ENCODE data around the gene CHN1.

The CHN1 gene

DNA sequence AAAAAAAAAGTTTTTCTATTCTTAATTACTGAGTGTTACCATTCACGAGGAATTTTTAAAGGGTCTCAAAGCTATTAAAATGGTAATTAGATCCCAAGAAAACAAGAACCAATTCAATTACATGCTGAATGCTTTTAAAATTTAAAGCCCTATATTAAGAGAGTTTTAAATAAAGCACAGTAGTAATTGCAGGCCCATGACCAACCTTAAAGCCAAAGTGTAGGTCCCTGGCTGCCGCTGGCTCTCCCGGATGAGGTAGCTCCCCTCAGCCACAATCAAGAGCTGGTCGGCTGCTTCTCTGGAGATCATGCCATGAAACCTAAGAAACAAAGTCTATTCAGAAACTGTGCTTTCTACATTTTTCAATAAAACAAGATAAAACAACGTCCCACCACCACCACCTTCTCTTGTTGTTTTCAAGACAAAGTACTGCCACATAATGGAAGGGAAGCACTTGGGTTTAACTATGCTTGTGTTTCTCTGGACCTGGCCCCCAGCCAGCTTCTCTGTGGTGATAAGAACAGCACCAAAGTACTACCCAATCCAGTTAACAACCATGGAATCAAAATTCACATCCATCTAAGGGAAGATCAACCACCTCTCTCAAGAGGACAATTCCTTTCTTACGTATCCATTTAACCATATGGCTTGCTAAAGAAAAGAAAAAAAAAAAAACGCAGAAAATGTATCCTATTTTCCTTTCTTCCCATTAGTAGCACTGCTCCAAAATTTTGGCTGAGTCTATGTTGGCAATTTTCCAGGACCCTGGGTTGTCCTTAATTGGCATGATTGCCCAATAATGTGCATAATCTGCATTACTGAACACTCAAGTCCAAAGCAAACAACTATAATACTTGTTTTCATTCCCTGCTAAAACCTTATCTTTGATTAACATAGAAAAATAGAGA lies 90.1 kb downstream of the CHN1 start:
- H3K36me3 ChIP-seq (ENCODE audit: control insufficient read depth in 5 of 5, insufficient read depth in 5 of 5, low read length in 5 of 5), result peaks cover 0 to 3% (median 0%) of the 10 kb centered on the region in 5 donors
- no peak overlapping the region for H3K9ac ChIP-seq (ENCODE audit: low read length in 5 of 5)
- no peak overlapping the region for H3K4me3 ChIP-seq (ENCODE audit: low read depth in 1 of 5, low read length in 5 of 5)
- no peaks in the 10 kb centered on the region for H3K27me3 ChIP-seq (ENCODE audit: control insufficient read depth in 5 of 5, insufficient read depth in 4 of 5, low read length in 5 of 5)
- peaks cover 0 to 12% (median 0%) of the 10 kb centered on the region in 5 donors for H3K4me1 ChIP-seq (ENCODE audit: control insufficient read depth in 5 of 5, insufficient read depth in 5 of 5, low read length in 5 of 5)
- no peaks in the 10 kb centered on the region for H3K9me3 ChIP-seq (ENCODE audit: control insufficient read depth in 5 of 5, low read length in 5 of 5)
- H3K27ac ChIP-seq (ENCODE audit: low read depth, low read length), result no peak overlapping the region

DNA sequence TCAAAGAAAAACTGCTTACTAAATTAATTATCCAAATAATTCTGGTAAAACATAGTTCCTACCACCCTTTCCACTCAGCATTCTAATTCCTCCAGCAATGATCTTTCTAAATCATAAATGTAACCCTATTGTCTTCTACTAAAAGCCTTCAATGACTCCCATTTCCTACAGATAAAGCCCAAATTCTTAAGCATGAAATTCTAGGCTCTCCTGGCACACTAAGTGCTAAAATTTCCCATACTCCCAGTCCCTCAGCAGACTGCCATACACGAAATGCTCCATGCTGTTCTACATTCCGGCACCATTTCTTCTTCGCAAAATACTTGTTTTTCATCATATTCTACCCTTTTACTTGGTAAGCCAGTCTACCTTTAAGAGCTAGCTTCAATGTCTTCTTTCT lies 96.9 kb downstream of the CHN1 start:
- H3K9me3 ChIP-seq (ENCODE audit: control insufficient read depth in 5 of 5, low read length in 5 of 5), result no peaks in the 10 kb centered on the region
- H3K4me3 ChIP-seq (ENCODE audit: low read depth in 1 of 5, low read length in 5 of 5), result no peak overlapping the region
- no peaks in the 10 kb centered on the region for H3K4me1 ChIP-seq (ENCODE audit: control insufficient read depth in 5 of 5, insufficient read depth in 5 of 5, low read length in 5 of 5)
- H3K27me3 ChIP-seq (ENCODE audit: control insufficient read depth in 5 of 5, insufficient read depth in 4 of 5, low read length in 5 of 5), result no peaks in the 10 kb centered on the region
- no peaks in the 10 kb centered on the region for H3K36me3 ChIP-seq (ENCODE audit: control insufficient read depth in 5 of 5, insufficient read depth in 5 of 5, low read length in 5 of 5)
- H3K9ac ChIP-seq (ENCODE audit: low read length in 5 of 5), result no peak overlapping the region
- H3K27ac ChIP-seq (ENCODE audit: low read depth, low read length), result no peak overlapping the region

DNA sequence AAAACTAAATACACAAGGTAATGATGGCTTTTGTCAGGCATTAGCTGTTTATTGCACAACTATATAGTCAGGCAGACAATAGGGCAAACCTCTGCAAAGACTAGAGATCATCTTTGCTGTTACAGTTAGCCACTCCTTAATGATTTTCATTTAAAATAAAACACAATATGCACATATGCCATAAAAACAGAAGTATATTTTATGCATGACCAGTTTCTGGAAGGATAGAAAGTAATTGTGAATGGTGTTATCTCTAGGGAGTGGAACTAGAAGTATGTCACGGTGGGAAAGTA lies 102.0 kb downstream of the CHN1 start:
- Histone ChIP-seq H3K36me3 (ENCODE audit: control insufficient read depth in 5 of 5, insufficient read depth in 5 of 5, low read length in 5 of 5) (no peaks in the 10 kb centered on the region), H3K9me3 (ENCODE audit: control insufficient read depth in 5 of 5, low read length in 5 of 5) (no peaks in the 10 kb centered on the region), H3K9ac (ENCODE audit: low read length in 5 of 5) (no peak overlapping the region), H3K4me3 (ENCODE audit: low read depth in 1 of 5, low read length in 5 of 5) (no peak overlapping the region), H3K27ac (ENCODE audit: low read depth, low read length) (no peak overlapping the region), H3K4me1 (ENCODE audit: control insufficient read depth in 5 of 5, insufficient read depth in 5 of 5, low read length in 5 of 5) (peaks cover 0 to 3% (median 0%) of the 10 kb centered on the region in 5 donors), H3K27me3 (ENCODE audit: control insufficient read depth in 5 of 5, insufficient read depth in 4 of 5, low read length in 5 of 5) (no peaks in the 10 kb centered on the region)

DNA sequence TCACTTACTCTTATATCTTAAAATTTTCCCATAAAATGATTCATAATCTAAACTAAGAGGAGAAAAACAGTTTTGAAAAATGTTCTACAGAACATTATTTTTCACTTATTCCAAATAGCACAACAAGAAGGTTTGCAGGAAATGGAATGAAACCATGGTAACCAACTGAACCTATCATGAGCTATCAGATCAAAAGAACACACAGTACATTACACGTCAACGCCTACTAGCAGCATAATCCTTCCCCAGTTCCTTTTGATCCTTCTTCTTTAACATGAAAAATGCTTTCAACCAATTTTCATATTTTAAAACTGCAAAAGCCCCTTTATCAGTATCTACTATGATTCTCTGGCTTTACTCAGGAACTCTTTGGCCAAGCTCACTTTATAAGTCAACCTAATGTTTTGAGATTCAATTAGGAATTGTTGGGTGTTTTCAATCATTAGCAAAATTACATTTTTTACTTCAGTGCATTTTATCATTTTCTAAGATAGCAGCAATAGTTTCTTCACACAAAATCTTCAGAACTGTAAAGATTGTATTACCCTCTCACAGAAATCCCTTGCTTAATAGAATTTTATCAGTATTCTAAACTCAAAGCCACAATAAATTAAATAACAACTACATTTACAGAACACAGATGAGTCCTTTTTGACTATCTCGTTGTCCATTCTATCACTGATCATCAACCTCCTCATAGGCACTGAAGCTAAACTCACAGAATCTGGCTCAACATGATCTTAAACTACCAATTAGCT lies 102.5 kb downstream of the CHN1 start:
- H3K4me3 ChIP-seq (ENCODE audit: low read depth in 1 of 5, low read length in 5 of 5), result no peak overlapping the region
- H3K4me1 ChIP-seq (ENCODE audit: control insufficient read depth in 5 of 5, insufficient read depth in 5 of 5, low read length in 5 of 5), result peaks cover 0 to 3% (median 0%) of the 10 kb centered on the region in 5 donors
- H3K27ac ChIP-seq (ENCODE audit: low read depth, low read length), result no peak overlapping the region
- no peak overlapping the region for H3K9ac ChIP-seq (ENCODE audit: low read length in 5 of 5)
- no peaks in the 10 kb centered on the region for H3K27me3 ChIP-seq (ENCODE audit: control insufficient read depth in 5 of 5, insufficient read depth in 4 of 5, low read length in 5 of 5)
- no peaks in the 10 kb centered on the region for H3K9me3 ChIP-seq (ENCODE audit: control insufficient read depth in 5 of 5, low read length in 5 of 5)
- no peaks in the 10 kb centered on the region for H3K36me3 ChIP-seq (ENCODE audit: control insufficient read depth in 5 of 5, insufficient read depth in 5 of 5, low read length in 5 of 5)

DNA sequence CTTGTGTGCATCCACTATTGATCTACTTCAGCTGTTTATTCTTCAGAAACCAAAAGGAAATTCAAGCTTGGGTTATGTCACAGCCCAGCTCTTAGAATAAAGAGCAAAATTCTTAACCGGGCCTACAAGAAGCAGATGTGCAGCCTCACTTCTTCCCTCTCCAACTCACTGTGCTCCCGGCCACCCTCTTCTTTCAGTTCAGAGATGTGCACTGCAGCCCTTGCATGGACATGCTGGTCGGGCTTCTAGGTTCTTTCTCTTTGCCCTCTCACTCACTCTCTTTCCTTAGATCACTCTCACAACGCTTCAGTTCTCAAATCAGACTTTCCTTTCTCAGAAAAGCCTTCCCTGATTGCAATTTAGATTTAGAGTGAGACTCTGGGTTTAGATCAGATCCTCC lies 104.1 kb downstream of the CHN1 start:
- Histone ChIP-seq H3K9me3 (ENCODE audit: control insufficient read depth in 5 of 5, low read length in 5 of 5) (no peaks in the 10 kb centered on the region), H3K27me3 (ENCODE audit: control insufficient read depth in 5 of 5, insufficient read depth in 4 of 5, low read length in 5 of 5) (no peaks in the 10 kb centered on the region), H3K4me1 (ENCODE audit: control insufficient read depth in 5 of 5, insufficient read depth in 5 of 5, low read length in 5 of 5) (peaks cover 0 to 3% (median 0%) of the 10 kb centered on the region in 5 donors), H3K4me3 (ENCODE audit: low read depth in 1 of 5, low read length in 5 of 5) (no peak overlapping the region), H3K36me3 (ENCODE audit: control insufficient read depth in 5 of 5, insufficient read depth in 5 of 5, low read length in 5 of 5) (no peaks in the 10 kb centered on the region), H3K27ac (ENCODE audit: low read depth, low read length) (no peak overlapping the region), H3K9ac (ENCODE audit: low read length in 5 of 5) (peak overlapping the region in 1 of 5 donors; percentile 27)

DNA sequence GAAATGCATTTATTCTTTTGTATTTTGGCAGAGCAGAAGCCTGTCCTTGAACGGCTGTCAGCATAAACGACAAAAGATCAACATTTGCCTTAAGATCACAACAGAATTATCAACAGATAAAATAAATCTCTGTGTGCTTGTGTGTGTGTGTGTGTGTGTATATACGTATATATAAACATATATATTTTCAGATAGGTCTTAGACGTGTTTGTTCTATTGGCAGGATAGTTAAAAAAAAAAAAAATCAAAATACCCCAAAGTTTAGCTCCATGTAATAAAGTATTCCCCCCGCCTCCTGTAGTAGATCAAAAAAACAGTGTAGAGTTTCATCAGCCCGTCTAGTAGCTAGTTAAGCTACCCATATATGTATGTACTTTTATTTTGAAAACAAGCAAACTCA lies 107.9 kb downstream of the CHN1 start:
- Histone ChIP-seq H3K4me3 (ENCODE audit: low read depth in 1 of 5, low read length in 5 of 5) (no peak overlapping the region), H3K9me3 (ENCODE audit: control insufficient read depth in 5 of 5, low read length in 5 of 5) (no peaks in the 10 kb centered on the region), H3K36me3 (ENCODE audit: control insufficient read depth in 5 of 5, insufficient read depth in 5 of 5, low read length in 5 of 5) (no peaks in the 10 kb centered on the region), H3K27ac (ENCODE audit: low read depth, low read length) (no peak overlapping the region), H3K4me1 (ENCODE audit: control insufficient read depth in 5 of 5, insufficient read depth in 5 of 5, low read length in 5 of 5) (peaks cover 0 to 3% (median 0%) of the 10 kb centered on the region in 5 donors), H3K27me3 (ENCODE audit: control insufficient read depth in 5 of 5, insufficient read depth in 4 of 5, low read length in 5 of 5) (no peaks in the 10 kb centered on the region), H3K9ac (ENCODE audit: low read length in 5 of 5) (no peak overlapping the region)

DNA sequence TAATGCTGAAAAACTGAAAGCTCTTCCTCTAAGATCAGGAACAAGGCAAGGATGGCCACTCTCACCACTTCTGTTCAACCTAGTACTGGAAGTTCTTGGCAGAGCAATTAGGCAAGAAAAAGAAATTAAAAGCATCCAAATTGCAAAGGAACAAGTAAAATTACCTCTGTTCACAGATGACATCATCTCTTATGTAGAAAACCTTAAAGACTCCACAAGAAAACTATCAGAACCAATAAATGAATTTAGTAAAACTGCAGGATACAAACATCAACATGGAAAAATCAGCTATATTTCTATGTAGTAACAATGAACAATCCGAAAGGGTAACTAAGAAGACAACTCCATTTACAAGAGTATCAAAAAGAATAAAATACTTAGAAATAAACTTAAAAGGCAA lies 112.2 kb downstream of the CHN1 start:
- Histone ChIP-seq H3K4me3 (ENCODE audit: low read depth in 1 of 5, low read length in 5 of 5) (no peak overlapping the region), H3K9me3 (ENCODE audit: control insufficient read depth in 5 of 5, low read length in 5 of 5) (no peaks in the 10 kb centered on the region), H3K27me3 (ENCODE audit: control insufficient read depth in 5 of 5, insufficient read depth in 4 of 5, low read length in 5 of 5) (no peaks in the 10 kb centered on the region), H3K4me1 (ENCODE audit: control insufficient read depth in 5 of 5, insufficient read depth in 5 of 5, low read length in 5 of 5) (no peaks in the 10 kb centered on the region), H3K9ac (ENCODE audit: low read length in 5 of 5) (no peak overlapping the region), H3K36me3 (ENCODE audit: control insufficient read depth in 5 of 5, insufficient read depth in 5 of 5, low read length in 5 of 5) (no peaks in the 10 kb centered on the region), H3K27ac (ENCODE audit: low read depth, low read length) (no peak overlapping the region)

DNA sequence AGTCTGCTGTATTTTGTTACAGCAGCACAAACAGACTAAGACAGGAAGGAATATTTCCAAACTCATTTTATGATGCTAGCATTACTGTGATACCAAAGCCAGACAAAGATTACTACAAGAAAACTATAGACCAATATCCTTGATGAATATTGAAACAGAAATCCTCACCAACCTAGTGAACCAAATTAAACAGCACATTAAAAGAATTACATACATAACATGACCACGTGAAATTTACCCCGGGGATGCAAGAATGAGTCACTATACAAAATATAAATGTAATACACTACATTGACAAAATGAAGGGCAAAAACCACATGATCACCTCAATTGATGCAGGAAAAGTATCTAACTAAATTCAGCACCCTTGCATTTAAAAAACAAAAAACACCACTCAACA lies 112.6 kb downstream of the CHN1 start:
- Histone ChIP-seq H3K27ac (ENCODE audit: low read depth, low read length) (no peak overlapping the region), H3K36me3 (ENCODE audit: control insufficient read depth in 5 of 5, insufficient read depth in 5 of 5, low read length in 5 of 5) (no peaks in the 10 kb centered on the region), H3K4me3 (ENCODE audit: low read depth in 1 of 5, low read length in 5 of 5) (no peak overlapping the region), H3K9ac (ENCODE audit: low read length in 5 of 5) (no peak overlapping the region), H3K27me3 (ENCODE audit: control insufficient read depth in 5 of 5, insufficient read depth in 4 of 5, low read length in 5 of 5) (no peaks in the 10 kb centered on the region), H3K9me3 (ENCODE audit: control insufficient read depth in 5 of 5, low read length in 5 of 5) (no peaks in the 10 kb centered on the region), H3K4me1 (ENCODE audit: control insufficient read depth in 5 of 5, insufficient read depth in 5 of 5, low read length in 5 of 5) (no peaks in the 10 kb centered on the region)

DNA sequence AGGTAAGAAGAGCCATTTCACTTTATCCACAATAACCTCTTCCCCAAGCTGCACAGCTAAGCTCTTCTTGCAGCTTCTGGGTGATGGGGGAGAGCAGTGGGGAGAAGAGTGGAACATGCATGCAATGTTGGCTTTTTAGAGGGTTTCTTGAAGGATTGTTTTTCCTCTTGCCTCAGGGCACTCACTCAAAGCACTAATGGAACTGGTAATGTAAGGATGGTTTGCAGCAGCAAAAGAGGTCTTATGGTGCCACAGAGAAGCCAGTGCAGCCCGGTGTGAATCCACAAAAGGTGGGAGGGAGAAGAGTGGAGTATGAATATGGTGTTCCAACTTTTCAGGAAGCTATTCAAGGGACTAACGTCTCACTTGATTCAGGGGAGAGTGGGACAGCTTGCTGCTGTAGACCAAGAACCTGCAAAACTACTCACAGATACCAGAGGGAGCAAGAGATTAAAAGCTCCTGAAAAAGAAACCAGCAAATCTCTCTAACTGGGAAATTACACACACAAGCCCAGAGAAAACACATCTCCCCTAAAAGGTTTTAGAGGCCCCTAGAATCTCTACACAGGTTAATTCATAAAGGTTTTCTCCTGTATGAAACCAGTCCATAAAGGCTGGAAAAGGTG lies 116.4 kb downstream of the CHN1 start:
- H3K9me3 ChIP-seq (ENCODE audit: control insufficient read depth in 5 of 5, low read length in 5 of 5), result no peaks in the 10 kb centered on the region
- H3K4me1 ChIP-seq (ENCODE audit: control insufficient read depth in 5 of 5, insufficient read depth in 5 of 5, low read length in 5 of 5), result no peaks in the 10 kb centered on the region
- no peak overlapping the region for H3K27ac ChIP-seq (ENCODE audit: low read depth, low read length)
- H3K9ac ChIP-seq (ENCODE audit: low read length in 5 of 5), result no peak overlapping the region
- no peaks in the 10 kb centered on the region for H3K36me3 ChIP-seq (ENCODE audit: control insufficient read depth in 5 of 5, insufficient read depth in 5 of 5, low read length in 5 of 5)
- no peaks in the 10 kb centered on the region for H3K27me3 ChIP-seq (ENCODE audit: control insufficient read depth in 5 of 5, insufficient read depth in 4 of 5, low read length in 5 of 5)
- H3K4me3 ChIP-seq (ENCODE audit: low read depth in 1 of 5, low read length in 5 of 5), result no peak overlapping the region

DNA sequence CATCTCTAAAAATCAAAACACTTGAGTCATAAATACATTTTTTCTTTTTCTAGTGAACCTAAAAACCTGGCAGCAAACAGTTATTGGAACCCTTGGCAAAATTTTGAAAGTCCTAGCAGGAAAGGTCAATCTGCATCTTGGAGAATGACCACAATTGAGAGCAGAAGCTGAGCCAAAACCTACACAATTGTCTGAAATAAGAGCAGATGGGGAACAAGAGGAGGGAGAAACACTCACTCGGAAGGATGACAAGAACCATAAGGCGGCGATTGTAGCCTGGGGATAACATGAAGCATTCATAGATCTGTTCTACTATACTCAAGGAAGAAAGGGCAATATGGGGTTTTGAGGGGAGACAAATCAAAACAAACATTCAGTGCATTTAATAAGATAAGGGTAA lies 117.0 kb downstream of the CHN1 start:
- Histone ChIP-seq H3K9ac (ENCODE audit: low read length in 5 of 5) (no peak overlapping the region), H3K27me3 (ENCODE audit: control insufficient read depth in 5 of 5, insufficient read depth in 4 of 5, low read length in 5 of 5) (no peaks in the 10 kb centered on the region), H3K27ac (ENCODE audit: low read depth, low read length) (no peak overlapping the region), H3K36me3 (ENCODE audit: control insufficient read depth in 5 of 5, insufficient read depth in 5 of 5, low read length in 5 of 5) (no peaks in the 10 kb centered on the region), H3K4me3 (ENCODE audit: low read depth in 1 of 5, low read length in 5 of 5) (no peak overlapping the region), H3K4me1 (ENCODE audit: control insufficient read depth in 5 of 5, insufficient read depth in 5 of 5, low read length in 5 of 5) (no peaks in the 10 kb centered on the region), H3K9me3 (ENCODE audit: control insufficient read depth in 5 of 5, low read length in 5 of 5) (no peaks in the 10 kb centered on the region)
